Neural cell (in vitro differentiated cells): ENCODE results near the gene HOXD3.

Experiments
- CTCF ChIP-seq: fragments of 450-650 bp; IDR thresholded peaks from 2 replicates; pipeline ENCODE4 v1.5.1; 2014; ENCODE audit warnings: antibody characterized with exemption, mild to moderate bottlenecking, moderate library complexity; ENCODE audit not compliant: poor library complexity, severe bottlenecking
- EP300 ChIP-seq: fragments of 450-650 bp; conservative IDR thresholded peaks from 2 replicates; pipeline ENCODE4 v1.6.1; 2014; ENCODE audit warnings: antibody characterized with exemption, mild to moderate bottlenecking, moderate library complexity; ENCODE audit not compliant: poor library complexity, severe bottlenecking
- EZH2 ChIP-seq: fragments of 200-600, 300-800 bp; shearing (Covaris generic), sonication (generic); IDR thresholded peaks from 2 replicates; pipeline ENCODE4 v1.6.1; 2014; ENCODE audit warnings: antibody characterized with exemption, low read length, borderline replicate concordance, mild to moderate bottlenecking; ENCODE audit not compliant: insufficient read depth, poor library complexity, severe bottlenecking
- MXI1 ChIP-seq: fragments of 450-650 bp; conservative IDR thresholded peaks from 2 replicates; pipeline ENCODE4 v1.6.1; 2014; ENCODE audit warnings: antibody characterized with exemption, mild to moderate bottlenecking; ENCODE audit not compliant: poor library complexity, severe bottlenecking
- RAD21 ChIP-seq: fragments of 450-650 bp; conservative IDR thresholded peaks from 2 replicates; pipeline ENCODE4 v1.6.1; 2014; ENCODE audit warnings: antibody characterized with exemption, mild to moderate bottlenecking, moderate library complexity
- REST ChIP-seq: IDR thresholded peaks from 2 replicates; pipeline ENCODE4 v1.6.1; 2012; ENCODE audit warnings: borderline replicate concordance
- SMC3 ChIP-seq: fragments of 450-650 bp; conservative IDR thresholded peaks from 2 replicates; pipeline ENCODE4 v1.6.1; 2014; ENCODE audit warnings: antibody characterized with exemption, mild to moderate bottlenecking, moderate library complexity; ENCODE audit not compliant: poor library complexity
- TAF1 ChIP-seq: IDR thresholded peaks from 2 replicates; pipeline ENCODE4 v1.6.1; 2012; ENCODE audit warnings: low read depth

GRCh38 chr2:176182671-176183070 lies 25.6 kb downstream of the HOXD3 start:
- TF ChIP-seq CTCF, result no peak
- no peak for TF ChIP-seq EZH2
- no peak for TF ChIP-seq RAD21
- TF ChIP-seq EP300, result no peak
- TF ChIP-seq SMC3, result no peak
- no peak for TF ChIP-seq REST
- TF ChIP-seq MXI1, result no peak
- no peak for TF ChIP-seq TAF1
